Stimulated activated CD8-positive, alpha-beta memory T cell treated with anti-CD3 and anti-CD28 coated beads, Interleukin-15, amount 100 ng/mL, for 4 hours (primary cell): ENCODE measurements around the gene STK24.

Experiments
- DNase-seq, 2 donors: peaks; one replicate each; pipeline ENCODE4 v3.0.0-alpha.2; 2020; ENCODE audit warnings: low read depth in 2 of 2

Gene STK24

GRCh38 chr13:98473788-98474144, 103.1 kb downstream of the STK24 start:
- DNase-seq, result no peak

GRCh38 chr13:98473135-98473787, 103.6 kb downstream of the STK24 start:
- no peak for DNase-seq

- no peak for DNase-seq
These were observed 105.0 kb downstream of the STK24 start for GRCh38 chr13:98471934-98472333.

GRCh38 chr13:98470920-98471319, 106.0 kb downstream of the STK24 start:
- DNase-seq, result no peak

GRCh38 chr13:98468929-98469328, 108.0 kb downstream of the STK24 start:
- DNase-seq, result no peak

GRCh38 chr13:98468361-98468760, 108.5 kb downstream of the STK24 start:
- no peak for DNase-seq

GRCh38 chr13:98467263-98467985, 109.5 kb downstream of the STK24 start:
- no peak for DNase-seq

- peak in 1 of 2 donors; percentile 28 for DNase-seq
These were observed 110.2 kb downstream of the STK24 start for GRCh38 chr13:98466634-98467236.

- DNase-seq, result no peak
These were observed 114.0 kb downstream of the STK24 start for GRCh38 chr13:98462946-98463345.

GRCh38 chr13:98462241-98462882, 114.5 kb downstream of the STK24 start:
- no peak for DNase-seq

GRCh38 chr13:98461486-98462240, 115.2 kb downstream of the STK24 start:
- DNase-seq, result no peak

GRCh38 chr13:98460516-98460915, 116.4 kb downstream of the STK24 start:
- DNase-seq, result no peak

- no peak for DNase-seq
These were observed 117.1 kb downstream of the STK24 start for GRCh38 chr13:98459721-98460370.

- DNase-seq, result no peak
These were observed 117.7 kb downstream of the STK24 start for GRCh38 chr13:98459171-98459681.

GRCh38 chr13:98458431-98458830, 118.5 kb downstream of the STK24 start:
- DNase-seq, result no peak

- DNase-seq, result no peak
These were observed 119.9 kb downstream of the STK24 start for GRCh38 chr13:98457053-98457452.

- DNase-seq, result no peak
These were observed 120.5 kb downstream of the STK24 start for GRCh38 chr13:98456413-98456845.

GRCh38 chr13:98454389-98454881, 122.5 kb downstream of the STK24 start:
- DNase-seq, result no peak

- no peak for DNase-seq
These were observed 123.8 kb downstream of the STK24 start for GRCh38 chr13:98452851-98453843.
